NCI-H1048 (cell line): Measurements from ENCODE around the gene LDLRAD3.

Source experiments
- DNase-seq: peaks from one replicate; lab custom pipeline; 2025; lab: John Stamatoyannopoulos, UW

Gene LDLRAD3

GRCh38 chr11:36077886-36078685 lies 134.2 kb downstream of the LDLRAD3 start:
- DNase-seq, result no peak

- DNase-seq, result no peak
Observed at GRCh38 chr11:36078686-36079055, 134.8 kb downstream of the LDLRAD3 start.

- DNase-seq, result no peak
Observed at GRCh38 chr11:36079878-36080675, 136.2 kb downstream of the LDLRAD3 start.

GRCh38 chr11:36081274-36081945 lies 137.5 kb downstream of the LDLRAD3 start:
- DNase-seq, result no peak

GRCh38 chr11:36086366-36086765 lies 142.5 kb downstream of the LDLRAD3 start:
- DNase-seq, result no peak

- no peak for DNase-seq
Observed at GRCh38 chr11:36088266-36088972, 144.6 kb downstream of the LDLRAD3 start.

GRCh38 chr11:36089920-36090319 lies 146.1 kb downstream of the LDLRAD3 start:
- DNase-seq, result no peak

GRCh38 chr11:36090356-36091109 lies 146.7 kb downstream of the LDLRAD3 start:
- DNase-seq, result no peak

- no peak for DNase-seq
Observed at GRCh38 chr11:36091256-36091811, 147.5 kb downstream of the LDLRAD3 start.

- DNase-seq, result no peak
Observed at GRCh38 chr11:36092314-36093030, 148.6 kb downstream of the LDLRAD3 start.

GRCh38 chr11:36093548-36093947 lies 149.7 kb downstream of the LDLRAD3 start:
- no peak for DNase-seq

GRCh38 chr11:36094164-36094563 lies 150.3 kb downstream of the LDLRAD3 start:
- no peak for DNase-seq

GRCh38 chr11:36095716-36096115 lies 151.9 kb downstream of the LDLRAD3 start:
- no peak for DNase-seq

GRCh38 chr11:36097219-36097650 lies 153.4 kb downstream of the LDLRAD3 start:
- no peak for DNase-seq

GRCh38 chr11:36098087-36098486 lies 154.2 kb downstream of the LDLRAD3 start:
- no peak for DNase-seq

- no peak for DNase-seq
Observed at GRCh38 chr11:36098853-36099375, 155.1 kb downstream of the LDLRAD3 start.

- DNase-seq, result no peak
Observed at GRCh38 chr11:36101466-36101865, 157.6 kb downstream of the LDLRAD3 start.

GRCh38 chr11:36102868-36103267 lies 159.0 kb downstream of the LDLRAD3 start:
- no peak for DNase-seq

- no peak for DNase-seq
Observed at GRCh38 chr11:36103933-36104530, 160.2 kb downstream of the LDLRAD3 start.

- no peak for DNase-seq
Observed at GRCh38 chr11:36104660-36104992, 160.8 kb downstream of the LDLRAD3 start.
